ENCODE data around the gene SYAP1. TPM values are rescaled to one million over a fixed set of nuclear protein-coding genes. Genes with fewer than 3 reads are reported as not detected.

Gene SYAP1
- total RNA-seq, 1 donor from 2014 or later, result 18.1 TPM

DNA sequence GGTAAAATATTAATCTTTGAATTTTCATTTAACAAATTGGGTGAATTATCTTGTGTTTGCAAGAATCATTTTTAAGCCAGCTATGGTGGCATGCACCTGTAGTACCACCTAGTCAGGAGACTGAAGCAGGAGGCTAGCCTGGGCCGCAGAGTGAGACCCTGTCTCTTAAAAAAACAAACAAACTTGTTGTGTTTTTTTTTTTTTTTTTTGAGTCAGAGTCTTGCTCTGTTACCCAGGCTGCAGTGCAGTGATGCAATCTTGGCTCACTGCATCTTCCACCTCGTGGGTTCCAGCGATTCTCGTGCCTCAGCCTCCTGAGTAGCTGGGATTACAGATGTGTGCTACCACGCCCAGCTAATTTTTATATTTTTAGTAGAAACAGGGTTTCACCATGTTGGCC, 69.1 kb downstream of the SYAP1 start:
- Histone ChIP-seq H3K36me3 (no peaks in the 10 kb centered on the region), H3K27me3 (ENCODE audit: low read depth) (no peaks in the 10 kb centered on the region), H3K9me3 (replicated peaks) (no peaks in the 10 kb centered on the region), H3K4me1 (peaks cover 9% of the 10 kb centered on the region), H3K27ac (replicated peaks) (no peak overlapping the region), H3K4me3 (no peak overlapping the region)
- TF ChIP-seq, protein P1, sequence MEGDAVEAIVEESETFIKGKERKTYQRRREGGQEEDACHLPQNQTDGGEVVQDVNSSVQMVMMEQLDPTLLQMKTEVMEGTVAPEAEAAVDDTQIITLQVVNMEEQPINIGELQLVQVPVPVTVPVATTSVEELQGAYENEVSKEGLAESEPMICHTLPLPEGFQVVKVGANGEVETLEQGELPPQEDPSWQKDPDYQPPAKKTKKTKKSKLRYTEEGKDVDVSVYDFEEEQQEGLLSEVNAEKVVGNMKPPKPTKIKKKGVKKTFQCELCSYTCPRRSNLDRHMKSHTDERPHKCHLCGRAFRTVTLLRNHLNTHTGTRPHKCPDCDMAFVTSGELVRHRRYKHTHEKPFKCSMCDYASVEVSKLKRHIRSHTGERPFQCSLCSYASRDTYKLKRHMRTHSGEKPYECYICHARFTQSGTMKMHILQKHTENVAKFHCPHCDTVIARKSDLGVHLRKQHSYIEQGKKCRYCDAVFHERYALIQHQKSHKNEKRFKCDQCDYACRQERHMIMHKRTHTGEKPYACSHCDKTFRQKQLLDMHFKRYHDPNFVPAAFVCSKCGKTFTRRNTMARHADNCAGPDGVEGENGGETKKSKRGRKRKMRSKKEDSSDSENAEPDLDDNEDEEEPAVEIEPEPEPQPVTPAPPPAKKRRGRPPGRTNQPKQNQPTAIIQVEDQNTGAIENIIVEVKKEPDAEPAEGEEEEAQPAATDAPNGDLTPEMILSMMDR (IDR thresholded peaks at IDR 0.05; ENCODE audit: borderline replicate concordance), result no peak
- no peak for DNase-seq
- intact Hi-C loops (cut with micrococcal nuclease), result no loop called here

DNA sequence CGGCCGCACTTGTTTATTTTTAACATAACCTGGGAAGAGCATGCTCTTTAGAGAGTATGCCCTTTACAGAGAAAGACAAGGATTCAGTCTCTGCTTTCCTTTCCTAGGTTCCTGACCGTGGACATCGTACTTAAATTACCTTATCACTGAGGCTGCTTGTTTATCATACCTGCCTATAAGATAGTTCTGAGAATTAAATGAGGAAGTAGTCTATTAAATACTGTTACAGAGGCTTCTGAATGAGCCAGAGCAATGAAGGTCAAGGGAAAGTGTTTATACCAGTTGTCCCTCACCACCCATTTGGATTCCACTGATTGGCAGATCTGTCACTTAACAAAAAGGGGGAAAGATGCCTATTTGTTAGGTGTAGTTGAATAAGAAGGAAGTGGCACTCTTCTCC, 76.9 kb downstream of the SYAP1 start:
- Histone ChIP-seq H3K36me3 (peaks cover 6% of the 10 kb centered on the region), H3K27me3 (ENCODE audit: low read depth) (no peaks in the 10 kb centered on the region), H3K27ac (replicated peaks) (no peak overlapping the region), H3K4me1 (no peaks in the 10 kb centered on the region), H3K4me3 (no peak overlapping the region), H3K9me3 (replicated peaks) (no peaks in the 10 kb centered on the region)
- DNase-seq, result no peak
- TF ChIP-seq, protein P1 (IDR thresholded peaks at IDR 0.05; ENCODE audit: borderline replicate concordance), result no peak
- intact Hi-C loops (cut with micrococcal nuclease), result no loop called here

DNA sequence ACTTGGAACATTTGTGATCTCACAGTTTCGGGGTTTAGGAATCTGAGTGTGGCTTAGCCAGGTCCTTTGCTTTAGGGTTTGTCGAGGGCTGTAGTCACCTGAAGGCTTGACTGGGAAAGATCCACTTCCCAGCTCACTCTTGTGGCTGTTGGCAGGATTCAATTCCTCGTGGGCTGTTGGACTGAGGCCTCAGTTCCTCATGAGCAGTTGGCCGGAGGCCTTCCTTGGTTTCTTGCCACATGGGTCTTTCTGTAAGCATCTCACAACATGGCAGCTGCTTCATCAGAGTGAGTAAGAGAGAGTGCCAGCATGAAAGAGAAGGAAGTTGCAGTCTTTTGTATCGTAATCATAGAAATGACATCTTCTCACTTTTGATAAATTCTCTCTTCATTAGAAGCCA, 77.9 kb downstream of the SYAP1 start:
- H3K4me1 ChIP-seq, result no peaks in the 10 kb centered on the region
- H3K9me3 ChIP-seq (replicated peaks), result no peaks in the 10 kb centered on the region
- intact Hi-C loops (cut with micrococcal nuclease), result no loop called here
- H3K27ac ChIP-seq (replicated peaks), result no peak overlapping the region
- DNase-seq, result no peak
- TF ChIP-seq, protein P1 (IDR thresholded peaks at IDR 0.05; ENCODE audit: borderline replicate concordance), result no peak
- H3K36me3 ChIP-seq, result peaks cover 6% of the 10 kb centered on the region
- H3K4me3 ChIP-seq, result no peak overlapping the region
- H3K27me3 ChIP-seq (ENCODE audit: low read depth), result no peaks in the 10 kb centered on the region

DNA sequence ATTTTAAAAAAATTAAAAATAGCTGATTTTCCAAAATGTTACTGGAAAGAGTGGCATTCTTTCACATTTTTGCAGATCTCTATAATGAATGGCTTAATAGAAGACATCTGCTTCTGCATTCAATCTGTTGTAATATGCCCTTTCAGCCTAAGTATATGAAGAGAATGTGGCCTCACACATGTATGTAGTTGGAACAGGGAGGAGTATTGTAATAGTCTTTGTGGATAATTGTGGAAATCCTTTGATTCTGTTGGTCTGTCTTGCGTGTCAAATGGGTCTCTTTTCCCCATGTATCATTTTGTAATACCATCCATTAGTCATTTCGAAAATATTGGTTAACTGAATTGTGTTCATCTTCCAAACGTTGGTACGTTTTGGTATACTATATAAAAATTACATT, 78.4 kb downstream of the SYAP1 start:
- intact Hi-C loops (cut with micrococcal nuclease), result no loop called here
- peaks cover 6% of the 10 kb centered on the region for H3K36me3 ChIP-seq
- DNase-seq, result no peak
- no peak overlapping the region for H3K4me3 ChIP-seq
- H3K27ac ChIP-seq (replicated peaks), result no peak overlapping the region
- H3K9me3 ChIP-seq (replicated peaks), result no peaks in the 10 kb centered on the region
- no peaks in the 10 kb centered on the region for H3K4me1 ChIP-seq
- TF ChIP-seq, protein P1 (IDR thresholded peaks at IDR 0.05; ENCODE audit: borderline replicate concordance), result no peak
- H3K27me3 ChIP-seq (ENCODE audit: low read depth), result no peaks in the 10 kb centered on the region

DNA sequence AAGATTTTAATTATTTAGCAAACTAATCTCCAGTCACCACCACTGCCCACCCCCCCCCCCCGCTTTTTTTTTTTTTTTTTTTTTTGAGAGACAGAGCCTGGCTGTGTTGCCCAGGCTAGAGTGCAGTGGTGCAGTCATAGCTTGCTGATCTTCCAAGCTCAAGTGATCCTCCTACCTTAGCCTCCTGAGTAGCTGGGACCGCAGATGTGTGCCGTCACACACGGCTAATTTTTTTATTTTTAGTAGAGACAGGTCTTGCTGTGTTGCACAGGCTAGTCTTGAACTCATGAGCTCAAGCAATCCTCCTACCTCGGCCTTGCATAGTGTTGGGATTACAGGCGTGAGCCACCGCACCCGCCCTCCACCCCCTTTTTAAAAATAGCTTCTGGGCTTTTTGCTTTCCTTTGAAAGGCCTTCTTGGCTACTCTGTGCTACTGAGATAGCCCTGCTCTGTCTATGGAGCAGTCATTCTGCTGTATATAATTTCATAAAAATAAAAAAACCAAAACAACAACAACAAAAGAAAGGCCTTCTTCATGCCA, 85.6 kb downstream of the SYAP1 start:
- intact Hi-C loops (cut with micrococcal nuclease), result no loop called here
- H3K4me3 ChIP-seq, result no peak overlapping the region
- H3K4me1 ChIP-seq, result peaks cover 12% of the 10 kb centered on the region
- H3K27ac ChIP-seq (replicated peaks), result no peak overlapping the region
- TF ChIP-seq, protein P1 (IDR thresholded peaks at IDR 0.05; ENCODE audit: borderline replicate concordance), result no peak
- no peaks in the 10 kb centered on the region for H3K27me3 ChIP-seq (ENCODE audit: low read depth)
- no peaks in the 10 kb centered on the region for H3K36me3 ChIP-seq
- no peak for DNase-seq
- no peaks in the 10 kb centered on the region for H3K9me3 ChIP-seq (replicated peaks)
